SK-N-SH treated with all-trans-retinoic acid at 6 μM for 48 hours (cell line): ENCODE data around the gene TYW1B.
"Not testable (repeated sequence)": the region's sequence is repeated elsewhere in the genome, so short reads cannot be mapped to it uniquely, and the experiment has no call there.

Source experiments
- ATAC-seq: fragments of 200-7000 bp; cut with Tn5 transposase; 3 replicates; pipeline ENCODE4 v1.9.1; 2020; ENCODE audit warnings: mild to moderate bottlenecking, moderate library complexity
- ARNTL ChIP-seq: fragments of 450-650 bp; formaldehyde crosslinking; IDR thresholded peaks from 2 replicates; pipeline ENCODE4 v1.5.0; 2020; ENCODE audit warnings: low read depth, mild to moderate bottlenecking, moderate library complexity, borderline replicate concordance
- CSDC2 ChIP-seq: fragments of 250-450 bp; sonication (Bioruptor Pico); IDR thresholded peaks from 2 replicates; pipeline ENCODE4 v1.5.0; 2020; ENCODE audit warnings: mild to moderate bottlenecking, moderate library complexity
- ESRRG ChIP-seq: fragments of 250-450 bp; sonication (Bioruptor Pico); IDR thresholded peaks from 2 replicates; pipeline ENCODE4 v1.6.1; 2021; ENCODE audit warnings: mild to moderate bottlenecking
- GLIS3 ChIP-seq: fragments of 250-450 bp; sonication (Bioruptor Pico); IDR thresholded peaks from 2 replicates; pipeline ENCODE4 v1.5.0; 2020; ENCODE audit warnings: mild to moderate bottlenecking, moderate library complexity
- ISL1 ChIP-seq: fragments of 250-450 bp; sonication (Bioruptor Pico); IDR thresholded peaks from 2 replicates; pipeline ENCODE4 v2.1.2; 2022; ENCODE audit warnings: mild to moderate bottlenecking, moderate library complexity
- OSR1 ChIP-seq: fragments of 250-450 bp; sonication (Bioruptor Pico); IDR thresholded peaks from 2 replicates; pipeline ENCODE4 v1.8.0; 2022; ENCODE audit warnings: moderate library complexity, mild to moderate bottlenecking, inconsistent platforms
- PPARA ChIP-seq: fragments of 250-450 bp; sonication (Bioruptor Pico); IDR thresholded peaks from 2 replicates; pipeline ENCODE4 v1.5.0; 2020; ENCODE audit warnings: mild to moderate bottlenecking, borderline replicate concordance
- SNAI2 ChIP-seq: fragments of 250-450 bp; sonication (Bioruptor Pico); IDR thresholded peaks from 2 replicates; pipeline ENCODE4 v1.5.0; 2020; ENCODE audit warnings: mild to moderate bottlenecking, moderate library complexity
- TCF4 ChIP-seq: fragments of 250-450 bp; sonication (Bioruptor Pico); IDR thresholded peaks from 2 replicates; pipeline ENCODE4 v1.8.0; 2021; ENCODE audit warnings: mild to moderate bottlenecking, moderate library complexity, borderline replicate concordance
- ZC3H10 ChIP-seq: fragments of 250-450 bp; sonication (Bioruptor Pico); IDR thresholded peaks from 2 replicates; pipeline ENCODE4 v1.5.1; 2021; ENCODE audit warnings: mild to moderate bottlenecking, moderate library complexity
- ZFP3 ChIP-seq: fragments of 250-450 bp; sonication (Bioruptor Pico); IDR thresholded peaks from 2 replicates; pipeline ENCODE4 v1.5.0; 2020; ENCODE audit warnings: mild to moderate bottlenecking, moderate library complexity
- ZNF565 ChIP-seq: fragments of 450-650 bp; formaldehyde crosslinking; conservative IDR thresholded peaks from 2 replicates; pipeline ENCODE4 v1.5.0; 2020; ENCODE audit warnings: low read depth, mild to moderate bottlenecking, moderate library complexity
- ZNF70 ChIP-seq: fragments of 450-650 bp; formaldehyde crosslinking; IDR thresholded peaks from 2 replicates; pipeline ENCODE4 v1.5.0; 2020; ENCODE audit warnings: mild to moderate bottlenecking, moderate library complexity
- TF ChIP-seq, protein P1 (sequence below): fragments of 250-450 bp; sonication (Bioruptor Pico); IDR thresholded peaks from 2 replicates; pipeline ENCODE4 v1.5.0; 2020; ENCODE audit warnings: mild to moderate bottlenecking, moderate library complexity
- TF ChIP-seq, protein P2 (sequence below): fragments of 250-450 bp; sonication (Bioruptor Pico); IDR thresholded peaks from 2 replicates; pipeline ENCODE4 v1.5.1; 2020; ENCODE audit warnings: low read depth, mild to moderate bottlenecking, moderate library complexity

TYW1B gene

DNA sequence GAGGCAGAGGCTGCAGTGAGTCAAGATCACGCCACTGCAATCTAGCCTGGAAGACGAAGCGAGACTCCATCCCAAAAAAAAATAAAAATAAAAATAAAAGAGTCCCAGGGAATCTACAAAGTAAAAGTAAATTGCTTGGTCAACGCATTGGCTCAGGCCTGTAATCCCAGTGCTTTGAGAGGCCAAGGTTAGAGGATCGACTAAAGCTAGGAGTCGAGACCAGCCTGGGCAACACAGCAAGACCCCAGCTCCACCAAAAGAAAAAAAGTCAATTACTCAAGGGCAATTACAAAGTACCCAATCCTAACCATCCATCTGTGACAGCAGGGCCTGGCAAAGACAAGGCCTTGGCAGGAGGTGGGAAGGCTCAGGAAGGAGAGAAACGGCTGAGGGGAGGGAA, 288.3 kb downstream of the TYW1B start (continued):
- TF ChIP-seq OSR1 (CRISPR knock-in tag) (no peak), PPARA (CRISPR knock-in tag) (no peak), CSDC2 (CRISPR knock-in tag) (no peak), ESRRG (CRISPR knock-in tag) (no peak), ISL1 (CRISPR knock-in tag) (no peak)
- TF ChIP-seq, protein P1, sequence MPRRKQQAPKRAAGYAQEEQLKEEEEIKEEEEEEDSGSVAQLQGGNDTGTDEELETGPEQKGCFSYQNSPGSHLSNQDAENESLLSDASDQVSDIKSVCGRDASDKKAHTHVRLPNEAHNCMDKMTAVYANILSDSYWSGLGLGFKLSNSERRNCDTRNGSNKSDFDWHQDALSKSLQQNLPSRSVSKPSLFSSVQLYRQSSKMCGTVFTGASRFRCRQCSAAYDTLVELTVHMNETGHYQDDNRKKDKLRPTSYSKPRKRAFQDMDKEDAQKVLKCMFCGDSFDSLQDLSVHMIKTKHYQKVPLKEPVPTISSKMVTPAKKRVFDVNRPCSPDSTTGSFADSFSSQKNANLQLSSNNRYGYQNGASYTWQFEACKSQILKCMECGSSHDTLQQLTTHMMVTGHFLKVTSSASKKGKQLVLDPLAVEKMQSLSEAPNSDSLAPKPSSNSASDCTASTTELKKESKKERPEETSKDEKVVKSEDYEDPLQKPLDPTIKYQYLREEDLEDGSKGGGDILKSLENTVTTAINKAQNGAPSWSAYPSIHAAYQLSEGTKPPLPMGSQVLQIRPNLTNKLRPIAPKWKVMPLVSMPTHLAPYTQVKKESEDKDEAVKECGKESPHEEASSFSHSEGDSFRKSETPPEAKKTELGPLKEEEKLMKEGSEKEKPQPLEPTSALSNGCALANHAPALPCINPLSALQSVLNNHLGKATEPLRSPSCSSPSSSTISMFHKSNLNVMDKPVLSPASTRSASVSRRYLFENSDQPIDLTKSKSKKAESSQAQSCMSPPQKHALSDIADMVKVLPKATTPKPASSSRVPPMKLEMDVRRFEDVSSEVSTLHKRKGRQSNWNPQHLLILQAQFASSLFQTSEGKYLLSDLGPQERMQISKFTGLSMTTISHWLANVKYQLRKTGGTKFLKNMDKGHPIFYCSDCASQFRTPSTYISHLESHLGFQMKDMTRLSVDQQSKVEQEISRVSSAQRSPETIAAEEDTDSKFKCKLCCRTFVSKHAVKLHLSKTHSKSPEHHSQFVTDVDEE (CRISPR knock-in tag), result no peak

DNA sequence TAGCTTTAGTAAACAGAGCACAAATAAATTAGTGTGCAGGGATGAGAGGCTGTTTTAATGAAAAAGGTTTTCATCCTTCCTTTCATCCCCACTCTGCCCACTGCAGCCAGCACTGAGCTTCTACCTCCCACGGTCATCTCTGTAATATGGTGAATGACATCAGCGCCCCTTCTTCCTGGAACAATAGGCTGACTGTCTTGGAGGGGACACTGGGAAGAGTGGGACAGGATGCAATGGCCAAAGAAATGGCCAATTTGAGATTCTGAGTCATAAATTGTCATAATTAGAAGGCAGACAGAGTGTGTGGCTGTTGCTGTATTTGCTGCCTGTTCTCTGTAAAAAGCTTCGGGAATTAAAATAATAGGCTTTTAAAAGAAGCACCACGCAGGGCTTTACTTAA, 289.1 kb downstream of the TYW1B start:
- peak; percentile 22; the same call in 2 of the 3 replicates for ATAC-seq
- no peak for TF ChIP-seq ZNF565
- TF ChIP-seq ZC3H10 (CRISPR knock-in tag), result no peak
- TF ChIP-seq, protein P2, sequence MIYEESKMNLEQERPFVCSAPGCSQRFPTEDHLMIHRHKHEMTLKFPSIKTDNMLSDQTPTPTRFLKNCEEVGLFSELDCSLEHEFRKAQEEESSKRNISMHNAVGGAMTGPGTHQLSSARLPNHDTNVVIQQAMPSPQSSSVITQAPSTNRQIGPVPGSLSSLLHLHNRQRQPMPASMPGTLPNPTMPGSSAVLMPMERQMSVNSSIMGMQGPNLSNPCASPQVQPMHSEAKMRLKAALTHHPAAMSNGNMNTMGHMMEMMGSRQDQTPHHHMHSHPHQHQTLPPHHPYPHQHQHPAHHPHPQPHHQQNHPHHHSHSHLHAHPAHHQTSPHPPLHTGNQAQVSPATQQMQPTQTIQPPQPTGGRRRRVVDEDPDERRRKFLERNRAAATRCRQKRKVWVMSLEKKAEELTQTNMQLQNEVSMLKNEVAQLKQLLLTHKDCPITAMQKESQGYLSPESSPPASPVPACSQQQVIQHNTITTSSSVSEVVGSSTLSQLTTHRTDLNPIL (CRISPR knock-in tag), result peak; percentile 74; the same call in 1 of the 2 replicates
- TF ChIP-seq, protein P1 (CRISPR knock-in tag), result 0 out of 2 replicates have a peak, but pooled peaks have one; percentile 42
- peak; percentile 62 for TF ChIP-seq ISL1 (CRISPR knock-in tag)
- TF ChIP-seq SNAI2 (CRISPR knock-in tag), result 0 out of 2 replicates have a peak, but pooled peaks have one; percentile 28
- TF ChIP-seq ESRRG (CRISPR knock-in tag), result 0 out of 2 replicates have a peak, but pooled peaks have one; percentile 39

DNA sequence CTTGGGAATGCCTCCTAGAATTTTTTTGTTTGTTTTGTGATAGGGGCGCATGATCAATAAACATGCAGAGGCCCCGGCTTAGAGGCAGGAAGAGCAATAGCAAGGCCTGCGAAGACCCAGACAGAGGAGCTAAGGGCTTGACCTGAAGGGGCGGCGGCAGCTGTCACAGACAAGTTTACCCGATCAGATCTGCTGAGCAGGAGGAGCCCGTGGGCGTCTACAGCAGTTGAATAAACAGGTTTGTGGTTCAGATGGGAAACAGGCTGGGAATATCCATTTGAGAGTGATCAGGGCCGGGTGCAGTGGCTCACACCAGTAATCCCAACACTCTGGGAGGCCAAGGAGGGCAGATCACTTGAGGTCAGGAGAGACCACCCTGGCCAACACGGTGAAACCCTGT, 289.9 kb downstream of the TYW1B start:
- no peak for TF ChIP-seq GLIS3 (CRISPR knock-in tag)
- no peak for TF ChIP-seq ARNTL (CRISPR knock-in tag)
- no peak for TF ChIP-seq OSR1 (CRISPR knock-in tag)
- TF ChIP-seq, protein P1 (CRISPR knock-in tag), result no peak
- no peak for TF ChIP-seq SNAI2 (CRISPR knock-in tag)
- TF ChIP-seq, protein P2 (CRISPR knock-in tag), result no peak
- TF ChIP-seq ZNF70, result no peak
- no peak for TF ChIP-seq TCF4
- no peak for TF ChIP-seq ZNF565
- TF ChIP-seq ZFP3 (CRISPR knock-in tag), result no peak
- no peak for ATAC-seq

DNA sequence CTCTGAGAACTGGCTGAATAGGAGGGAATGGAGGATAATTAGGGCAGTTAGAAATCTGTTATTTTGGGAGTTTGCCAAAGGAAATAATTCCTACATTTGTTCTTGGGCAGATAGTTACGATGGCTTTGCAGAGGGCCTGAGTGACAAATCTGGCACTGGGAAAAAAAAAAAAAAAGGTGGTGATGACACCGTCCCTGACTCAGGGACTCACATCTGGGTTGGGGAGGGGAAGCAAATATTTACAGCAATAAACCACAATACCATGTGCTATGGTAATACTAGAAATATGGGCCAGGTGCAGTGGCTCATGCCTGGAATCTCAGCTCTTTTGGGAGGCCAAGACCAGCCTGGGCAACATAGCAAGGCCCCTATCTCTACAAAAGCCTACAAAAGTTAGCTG, 292.0 kb downstream of the TYW1B start:
- not testable (repeated sequence) for ATAC-seq

DNA sequence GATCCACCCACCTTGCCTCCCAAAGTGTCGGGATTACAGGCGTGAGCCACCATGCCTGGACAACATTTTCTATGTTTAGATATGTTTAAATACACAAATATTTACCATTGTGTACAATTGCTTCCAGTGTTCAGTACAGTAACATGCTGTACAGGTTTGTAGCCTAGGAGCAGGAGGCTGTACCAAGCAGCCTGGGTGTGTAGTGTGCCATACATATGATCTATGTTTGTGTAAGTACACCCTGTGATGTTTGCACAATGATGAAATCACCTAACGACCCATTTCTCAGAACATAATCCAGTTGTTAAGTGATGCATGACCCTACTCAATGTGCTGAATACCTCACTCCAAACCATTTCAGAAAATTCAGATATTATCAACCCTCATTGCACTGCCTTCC, 297.0 kb downstream of the TYW1B start:
- ATAC-seq, result not testable (repeated sequence)
